ENCODE measurements around the gene IPO9.

DNA sequence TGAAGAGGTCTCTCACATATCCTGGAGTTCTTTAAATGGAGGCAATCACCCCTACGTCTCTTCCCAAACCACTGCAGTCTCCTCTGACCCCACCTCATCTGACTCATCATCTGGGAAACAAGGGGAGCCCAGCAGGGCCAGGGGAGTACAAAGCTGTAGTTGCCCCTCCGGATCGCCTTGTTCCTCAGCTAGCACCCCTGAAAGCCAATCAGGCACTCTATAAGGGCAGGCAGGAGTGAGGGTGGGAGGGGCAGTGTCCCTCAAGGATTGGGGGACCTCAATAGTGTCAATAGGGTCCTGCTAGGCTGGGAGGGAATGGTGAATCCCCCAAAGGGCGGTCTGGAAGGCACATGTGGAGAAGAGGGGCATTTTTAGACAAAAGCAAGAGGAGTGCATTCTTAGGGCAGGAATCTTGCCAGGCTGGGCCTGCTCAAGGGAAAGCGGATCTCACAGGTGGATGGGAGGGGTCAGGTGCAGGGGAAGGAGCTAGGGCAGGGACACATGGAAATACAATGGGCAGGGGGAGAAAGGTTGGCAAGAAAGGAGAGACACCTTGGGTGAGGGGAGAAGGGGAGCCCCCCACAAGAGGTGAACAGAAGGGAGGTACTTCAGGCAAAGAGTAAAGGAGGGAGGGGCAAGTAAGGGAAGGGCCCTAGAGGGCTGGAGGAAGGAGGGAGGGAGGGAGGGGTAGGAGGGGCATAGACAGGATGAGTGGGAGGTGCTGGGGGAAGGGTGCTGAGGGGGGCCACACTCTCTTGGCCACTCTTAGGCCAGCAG, 65.6 kb downstream of the IPO9 start:
- TF ChIP-seq, protein P1, sequence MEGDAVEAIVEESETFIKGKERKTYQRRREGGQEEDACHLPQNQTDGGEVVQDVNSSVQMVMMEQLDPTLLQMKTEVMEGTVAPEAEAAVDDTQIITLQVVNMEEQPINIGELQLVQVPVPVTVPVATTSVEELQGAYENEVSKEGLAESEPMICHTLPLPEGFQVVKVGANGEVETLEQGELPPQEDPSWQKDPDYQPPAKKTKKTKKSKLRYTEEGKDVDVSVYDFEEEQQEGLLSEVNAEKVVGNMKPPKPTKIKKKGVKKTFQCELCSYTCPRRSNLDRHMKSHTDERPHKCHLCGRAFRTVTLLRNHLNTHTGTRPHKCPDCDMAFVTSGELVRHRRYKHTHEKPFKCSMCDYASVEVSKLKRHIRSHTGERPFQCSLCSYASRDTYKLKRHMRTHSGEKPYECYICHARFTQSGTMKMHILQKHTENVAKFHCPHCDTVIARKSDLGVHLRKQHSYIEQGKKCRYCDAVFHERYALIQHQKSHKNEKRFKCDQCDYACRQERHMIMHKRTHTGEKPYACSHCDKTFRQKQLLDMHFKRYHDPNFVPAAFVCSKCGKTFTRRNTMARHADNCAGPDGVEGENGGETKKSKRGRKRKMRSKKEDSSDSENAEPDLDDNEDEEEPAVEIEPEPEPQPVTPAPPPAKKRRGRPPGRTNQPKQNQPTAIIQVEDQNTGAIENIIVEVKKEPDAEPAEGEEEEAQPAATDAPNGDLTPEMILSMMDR (IDR thresholded peaks at IDR 0.05): no peak
- TF ChIP-seq POLR2A (IDR thresholded peaks at IDR 0.05): no peak
